Ovary (tissue), 9 donors: ENCODE data around the gene ADARB2. TPM values are rescaled to one million over a fixed set of nuclear protein-coding genes. Genes with fewer than 3 reads are reported as not detected.

Source experiments
- DNase-seq, 5 donors: peaks; one replicate each; pipeline ENCODE4 v3.0.0-alpha.2; 2019 to 2020
- H3K27ac ChIP-seq, 2 donors: fragments of 200-600 bp; one replicate each; pipeline versions ENCODE4 v1.5.1 to v1.8.0; 2019 to 2022
- H3K27me3 ChIP-seq: fragments of 200-600 bp; one replicate; pipeline ENCODE4 v1.8.0; 2022
- H3K36me3 ChIP-seq: fragments of 200-600 bp; sonication (generic); one replicate; pipeline ENCODE4 v1.5.1; 2019
- H3K4me1 ChIP-seq: one replicate; pipeline ENCODE4 v1.8.1; 2013; ENCODE audit warnings: mild to moderate bottlenecking, moderate library complexity; ENCODE audit not compliant: insufficient read depth
- H3K4me3 ChIP-seq: fragments of 200-600 bp; sonication (generic); one replicate; pipeline ENCODE4 v1.5.1; 2017
- H3K9me3 ChIP-seq, 2 donors: fragments of 200-600 bp in 1 of 2; sonication (generic) in 1 of 2; one replicate each; pipeline versions ENCODE4 v1.5.1 to v1.8.1; 2013 to 2019; ENCODE audit warnings: mild to moderate bottlenecking in 1 of 2, moderate library complexity in 1 of 2
- EP300 ChIP-seq: sonication (generic); formaldehyde crosslinking; IDR thresholded peaks from one replicate; pipeline ENCODE4 v1.6.1; 2017; ENCODE audit warnings: antibody characterized with exemption
- POLR2A ChIP-seq: fragments of 450-650 bp; IDR thresholded peaks from one replicate; pipeline ENCODE4 v1.6.1; 2017; ENCODE audit warnings: antibody characterized with exemption, mild to moderate bottlenecking, moderate library complexity
- WGBS, 3 donors: extraction: QIAGEN DNeasy Blood & Tissue Kit in 1 of 3; methylation state at CpG; one replicate each; pipeline versions ENCODE4 v1.1.5 to v1.1.7; 2013 to 2017; 5-methylcytosine and 5-hydroxymethylcytosine counted together
- intact Hi-C, 4 donors: fragments of 100-400 bp; cut with DNase I; formaldehyde crosslinking; loops; one replicate each; pipeline versions ENCODE4 v1.11.0 to v1.15.1; 2022 to 2023
- polyA plus RNA-seq, 2 donors: library from polyadenylated mRNA; stranded (reverse); fragments of 200-250 nt in 1 of 2; fragments of 350-450 nt in 1 of 2; fragmentation: Illumina TruSeq in 1 of 2; extraction: RNeasy Lipid Tissue Mini Kit (QIAGEN cat#74804) in 1 of 2; gene quantifications; one replicate each; pipeline ENCODE4 v1.2.3, GENCODE V29; 2013 to 2014
- total RNA-seq, 7 donors: library from RNA; depleted of rRNA in 2 of 7; stranded (reverse); fragments of >200 nt in 2 of 7; fragmentation: NEBNext Ultra II Directional in 3 of 7; extraction: Animal tissue kit (Norgen Biotek cat#: 25700) in 3 of 7; gene quantifications; one replicate each; pipeline versions ENCODE4 v1.1.0 to v1.2.4, GENCODE V29; 2016 to 2023
- TF ChIP-seq, protein P1 (sequence below), 3 donors: fragments of 450-650 bp in 2 of 3; fragments of 200-600 bp in 1 of 3; IDR thresholded peaks; one replicate each; pipeline versions ENCODE4 v1.5.1 to v1.8.0; 2016 to 2022; ENCODE audit warnings: antibody characterized with exemption in 3 of 3, mild to moderate bottlenecking in 1 of 3
- donor health status: DM: no; HTN: no; CAD: no; lungs with moderate emphysema.
- donor health status: DM: no; HTN: no; CAD: no.
- donor health status: Bipolar disorder and iron deficiency.
- donor health status: DM: yes; HTN: yes; CAD: no.
- donor health status: DM: no; HTN: no; CAD: no.
- donor health status: DM: yes; HTN: yes; CAD: no.

ADARB2 gene
- total and polyA plus RNA-seq, 9 donors = 0.12 to 2.0 (median 0.36) TPM; not detected in 2

GRCh38 chr10:1214882-1215540 lies 522.3 kb downstream of the ADARB2 start:
- H3K4me1 ChIP-seq = no peaks in the 10 kb centered on the region
- H3K27ac ChIP-seq = no peak overlapping the region
- no peaks in the 10 kb centered on the region for H3K27me3 ChIP-seq
- H3K9me3 ChIP-seq = no peaks in the 10 kb centered on the region
- no peaks in the 10 kb centered on the region for H3K36me3 ChIP-seq
- no peak overlapping the region for H3K4me3 ChIP-seq
- intact Hi-C loops = no loop called here
- TF ChIP-seq, protein P1, sequence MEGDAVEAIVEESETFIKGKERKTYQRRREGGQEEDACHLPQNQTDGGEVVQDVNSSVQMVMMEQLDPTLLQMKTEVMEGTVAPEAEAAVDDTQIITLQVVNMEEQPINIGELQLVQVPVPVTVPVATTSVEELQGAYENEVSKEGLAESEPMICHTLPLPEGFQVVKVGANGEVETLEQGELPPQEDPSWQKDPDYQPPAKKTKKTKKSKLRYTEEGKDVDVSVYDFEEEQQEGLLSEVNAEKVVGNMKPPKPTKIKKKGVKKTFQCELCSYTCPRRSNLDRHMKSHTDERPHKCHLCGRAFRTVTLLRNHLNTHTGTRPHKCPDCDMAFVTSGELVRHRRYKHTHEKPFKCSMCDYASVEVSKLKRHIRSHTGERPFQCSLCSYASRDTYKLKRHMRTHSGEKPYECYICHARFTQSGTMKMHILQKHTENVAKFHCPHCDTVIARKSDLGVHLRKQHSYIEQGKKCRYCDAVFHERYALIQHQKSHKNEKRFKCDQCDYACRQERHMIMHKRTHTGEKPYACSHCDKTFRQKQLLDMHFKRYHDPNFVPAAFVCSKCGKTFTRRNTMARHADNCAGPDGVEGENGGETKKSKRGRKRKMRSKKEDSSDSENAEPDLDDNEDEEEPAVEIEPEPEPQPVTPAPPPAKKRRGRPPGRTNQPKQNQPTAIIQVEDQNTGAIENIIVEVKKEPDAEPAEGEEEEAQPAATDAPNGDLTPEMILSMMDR (IDR thresholded peaks at IDR 0.05) = no peak
- TF ChIP-seq POLR2A = no peak
- TF ChIP-seq EP300 = no peak
- WGBS, 3 donors = 86 to 90% (median 88%) methylated on average over 16 of the region's 16 CpGs
- no peak for DNase-seq

- DNase-seq = no peak
- Histone ChIP-seq H3K27me3 (no peaks in the 10 kb centered on the region), H3K4me1 (no peaks in the 10 kb centered on the region), H3K4me3 (no peak overlapping the region), H3K9me3 (no peaks in the 10 kb centered on the region), H3K36me3 (no peaks in the 10 kb centered on the region), H3K27ac (no peak overlapping the region)
- 90 to 94% (median 91%) methylated on average over 23 to 28 of the region's 28 CpGs for WGBS, 3 donors
- intact Hi-C loops = no loop called here
- TF ChIP-seq POLR2A (no peak), EP300 (no peak)
- TF ChIP-seq, protein P1 (IDR thresholded peaks at IDR 0.05) = no peak
Measured at GRCh38 chr10:1214071-1214675, 523.2 kb downstream of the ADARB2 start.

DNA sequence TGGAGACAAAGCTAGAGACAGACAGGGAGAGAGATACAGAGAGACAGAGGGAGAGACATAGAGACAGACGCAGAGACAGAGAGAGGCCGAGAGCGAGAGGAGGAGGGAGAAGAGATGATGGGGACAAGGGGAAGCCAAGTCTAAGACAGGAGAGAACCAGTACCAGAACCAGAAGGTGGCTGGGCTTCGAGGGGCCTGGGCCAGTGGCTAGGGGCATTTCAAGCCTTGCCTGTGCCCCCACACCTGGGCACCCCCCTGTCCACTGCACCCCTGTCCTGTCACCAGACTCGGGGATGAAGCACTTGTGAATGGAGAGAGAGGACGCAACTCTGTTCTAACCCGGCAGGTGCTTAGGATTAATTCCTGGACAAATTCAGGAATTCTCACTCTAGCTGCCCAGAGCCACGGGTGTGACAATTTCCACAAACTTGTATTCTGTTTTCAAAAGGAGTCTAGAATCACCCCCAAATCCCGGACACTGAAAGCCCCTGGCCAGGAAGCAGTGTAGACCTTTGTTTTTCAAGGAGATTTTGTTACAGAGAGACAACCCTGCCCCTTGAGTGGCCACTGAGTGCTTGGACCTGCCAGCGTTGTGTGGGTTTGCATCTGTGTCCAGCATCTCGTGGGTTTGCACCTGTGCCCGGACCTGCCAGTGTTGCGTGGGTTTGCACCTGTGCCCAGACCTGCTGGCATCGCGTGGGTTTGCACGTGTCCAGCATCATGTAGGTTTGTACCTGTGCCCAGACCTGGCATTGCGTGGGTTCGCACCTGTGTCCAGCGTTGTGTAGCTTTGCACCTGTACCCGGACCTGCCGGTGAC lies 523.9 kb downstream of the ADARB2 start:
- no peaks in the 10 kb centered on the region for H3K36me3 ChIP-seq
- 81 to 86% (median 82%) methylated on average over 21 of the region's 21 CpGs for WGBS, 3 donors
- no peak overlapping the region for H3K27ac ChIP-seq
- H3K4me1 ChIP-seq = no peaks in the 10 kb centered on the region
- DNase-seq = no peak
- intact Hi-C loops = no loop called here
- no peaks in the 10 kb centered on the region for H3K9me3 ChIP-seq
- no peaks in the 10 kb centered on the region for H3K27me3 ChIP-seq
- TF ChIP-seq EP300 (no peak), POLR2A (no peak)
- TF ChIP-seq, protein P1 (IDR thresholded peaks at IDR 0.05) = no peak
- H3K4me3 ChIP-seq = no peak overlapping the region

- H3K4me3 ChIP-seq = no peak overlapping the region
- no peak for TF ChIP-seq EP300
- TF ChIP-seq, protein P1 (IDR thresholded peaks at IDR 0.05) = no peak
- no peak for TF ChIP-seq POLR2A
- no peaks in the 10 kb centered on the region for H3K9me3 ChIP-seq
- H3K27me3 ChIP-seq = no peaks in the 10 kb centered on the region
- H3K27ac ChIP-seq = no peak overlapping the region
- H3K36me3 ChIP-seq = no peaks in the 10 kb centered on the region
- 66 to 71% (median 69%) methylated on average over 9 of the region's 9 CpGs for WGBS, 3 donors
- no peaks in the 10 kb centered on the region for H3K4me1 ChIP-seq
- intact Hi-C loops = no loop called here
- DNase-seq = no peak
Measured at GRCh38 chr10:1212571-1213141, 524.7 kb downstream of the ADARB2 start.
